Esophagus muscularis mucosa (tissue), 4 donors: Measurements from ENCODE around the gene MAPK8.

Experiments used
- EP300 ChIP-seq: sonication (generic); formaldehyde crosslinking; IDR thresholded peaks from one replicate; pipeline ENCODE4 v1.6.1; 2017; ENCODE audit warnings: antibody characterized with exemption
- POLR2AphosphoS5 ChIP-seq, 2 donors: sonication (generic); formaldehyde crosslinking; IDR thresholded peaks; one replicate each; pipeline ENCODE4 v1.6.1; 2017; ENCODE audit warnings: antibody characterized with exemption in 2 of 2
- TF ChIP-seq, protein P1 (sequence below), 3 experiments: fragments of 200-600 bp in 2 of 3; fragments of 450-650 bp in 1 of 3; sonication (generic) in 2 of 3; IDR thresholded peaks; one replicate each; pipeline ENCODE4 v1.5.1; 2017 to 2019; ENCODE audit warnings: antibody characterized with exemption in 3 of 3, mild to moderate bottlenecking in 2 of 3, moderate library complexity in 1 of 3

DNA sequence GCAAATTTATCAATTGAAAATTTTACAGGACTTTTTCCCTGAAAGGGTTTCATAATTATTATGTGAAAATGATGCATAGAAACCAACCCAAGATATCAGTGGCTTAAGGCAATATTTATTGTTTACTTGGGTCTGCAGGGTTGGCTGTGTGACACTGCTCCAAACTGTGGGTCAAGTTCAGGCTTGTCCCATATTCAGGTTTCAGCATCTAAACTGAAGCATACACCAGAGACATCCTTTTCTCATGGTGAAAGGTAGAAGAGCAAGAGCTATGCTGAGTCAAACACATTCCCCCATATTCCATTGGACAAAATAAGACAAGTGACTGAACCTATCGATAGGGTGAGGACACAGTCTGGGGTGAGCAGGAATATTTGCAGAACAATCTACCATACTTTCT, 110.9 kb downstream of the MAPK8 start:
- TF ChIP-seq EP300 (no peak), POLR2AphosphoS5 (IDR thresholded peaks at IDR 0.05) (no peak)
- TF ChIP-seq, protein P1, sequence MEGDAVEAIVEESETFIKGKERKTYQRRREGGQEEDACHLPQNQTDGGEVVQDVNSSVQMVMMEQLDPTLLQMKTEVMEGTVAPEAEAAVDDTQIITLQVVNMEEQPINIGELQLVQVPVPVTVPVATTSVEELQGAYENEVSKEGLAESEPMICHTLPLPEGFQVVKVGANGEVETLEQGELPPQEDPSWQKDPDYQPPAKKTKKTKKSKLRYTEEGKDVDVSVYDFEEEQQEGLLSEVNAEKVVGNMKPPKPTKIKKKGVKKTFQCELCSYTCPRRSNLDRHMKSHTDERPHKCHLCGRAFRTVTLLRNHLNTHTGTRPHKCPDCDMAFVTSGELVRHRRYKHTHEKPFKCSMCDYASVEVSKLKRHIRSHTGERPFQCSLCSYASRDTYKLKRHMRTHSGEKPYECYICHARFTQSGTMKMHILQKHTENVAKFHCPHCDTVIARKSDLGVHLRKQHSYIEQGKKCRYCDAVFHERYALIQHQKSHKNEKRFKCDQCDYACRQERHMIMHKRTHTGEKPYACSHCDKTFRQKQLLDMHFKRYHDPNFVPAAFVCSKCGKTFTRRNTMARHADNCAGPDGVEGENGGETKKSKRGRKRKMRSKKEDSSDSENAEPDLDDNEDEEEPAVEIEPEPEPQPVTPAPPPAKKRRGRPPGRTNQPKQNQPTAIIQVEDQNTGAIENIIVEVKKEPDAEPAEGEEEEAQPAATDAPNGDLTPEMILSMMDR (IDR thresholded peaks at IDR 0.05), result no peak
